Left hindlimb (tissue), 1 donor: ENCODE data around the gene SIGLEC15.
A peak's percentile ranks its signal among the peaks of the same experiment; 100 is the strongest.
"Not testable (repeated sequence)": the region's sequence is repeated elsewhere in the genome, so short reads cannot be mapped to it uniquely, and the experiment has no call there.

Experiments
- DNase-seq: peaks from one replicate; pipeline ENCODE4 v3.0.0-alpha.2; 2018

SIGLEC15 gene

DNA sequence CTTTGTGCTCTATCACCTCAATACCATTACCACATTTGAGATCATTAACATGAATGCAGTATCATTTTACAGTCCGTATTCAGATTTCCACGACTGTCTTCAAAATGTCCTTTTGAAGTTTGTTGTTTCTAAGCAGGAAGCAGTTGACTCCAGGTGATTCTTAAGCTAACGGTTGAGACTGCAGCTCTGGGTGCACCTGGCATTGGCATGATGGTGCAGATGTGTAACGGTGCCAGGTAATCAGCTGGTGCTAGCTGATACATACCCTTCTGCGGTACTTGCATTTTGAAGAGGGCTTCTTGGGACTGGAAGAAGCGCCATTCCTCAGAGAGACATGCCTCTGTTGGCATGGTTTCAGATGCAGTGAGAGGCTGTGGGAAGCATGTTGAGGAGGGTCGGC lies 19.5 kb downstream of the SIGLEC15 start:
- DNase-seq: no peak

DNA sequence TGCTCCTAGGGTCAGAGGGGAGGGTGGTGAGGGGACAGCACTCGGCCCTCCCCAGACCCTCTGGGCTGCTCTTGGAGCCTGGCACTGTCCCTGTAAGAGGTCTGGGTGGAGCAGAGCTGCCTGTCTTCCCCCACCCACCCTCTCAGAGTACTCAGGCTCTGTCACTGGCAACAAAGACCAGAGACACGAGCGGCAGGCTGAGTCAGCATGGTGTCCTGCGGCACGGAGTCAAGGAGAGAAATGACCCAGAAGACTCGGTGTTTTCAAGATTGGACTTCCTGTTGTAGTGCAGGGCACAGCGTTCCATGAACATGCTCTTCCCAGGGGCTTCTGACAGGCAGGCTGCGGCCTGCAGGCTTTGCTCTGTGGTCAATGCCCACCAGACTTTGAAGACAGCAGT lies 19.9 kb downstream of the SIGLEC15 start:
- DNase-seq: no peak

DNA sequence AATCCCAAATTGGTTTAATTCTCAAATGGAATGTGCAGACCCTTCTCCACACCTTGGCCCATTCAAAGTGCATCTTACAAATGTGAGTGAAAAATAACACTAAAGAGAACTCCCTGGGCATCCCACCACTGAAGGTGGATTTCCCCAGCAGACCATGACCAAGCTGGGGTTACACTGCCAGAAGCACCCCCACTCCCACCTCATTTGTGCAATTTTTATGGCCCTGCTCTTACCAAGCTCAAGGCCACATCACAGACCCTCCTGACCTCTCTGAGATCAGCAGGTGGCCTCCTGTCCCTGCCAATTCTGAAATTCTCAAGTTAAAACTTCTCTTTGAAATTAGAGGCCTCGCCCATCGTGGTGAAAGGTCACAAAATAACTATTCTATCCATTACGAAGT lies 21.6 kb downstream of the SIGLEC15 start:
- no peak for DNase-seq

DNA sequence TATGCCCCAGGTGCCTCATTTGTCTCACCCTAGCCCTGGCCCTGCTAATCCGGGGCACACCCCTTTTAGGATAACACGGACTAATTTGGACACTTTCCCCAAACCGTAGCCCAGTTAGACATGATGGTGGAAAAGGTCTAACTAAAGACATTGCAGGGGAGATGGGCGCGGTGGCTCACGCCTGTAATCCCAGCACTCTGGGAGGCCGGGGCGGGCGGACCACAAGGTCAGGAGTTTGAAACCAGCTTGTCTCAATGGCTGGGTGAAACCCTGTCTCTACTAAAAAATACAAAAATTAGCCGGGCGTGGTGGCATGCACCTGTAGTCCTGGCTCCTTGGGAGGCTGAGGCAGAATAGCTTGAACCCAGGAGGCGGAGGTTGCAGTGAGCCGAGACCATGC lies 23.2 kb downstream of the SIGLEC15 start:
- not testable (repeated sequence) for DNase-seq

DNA sequence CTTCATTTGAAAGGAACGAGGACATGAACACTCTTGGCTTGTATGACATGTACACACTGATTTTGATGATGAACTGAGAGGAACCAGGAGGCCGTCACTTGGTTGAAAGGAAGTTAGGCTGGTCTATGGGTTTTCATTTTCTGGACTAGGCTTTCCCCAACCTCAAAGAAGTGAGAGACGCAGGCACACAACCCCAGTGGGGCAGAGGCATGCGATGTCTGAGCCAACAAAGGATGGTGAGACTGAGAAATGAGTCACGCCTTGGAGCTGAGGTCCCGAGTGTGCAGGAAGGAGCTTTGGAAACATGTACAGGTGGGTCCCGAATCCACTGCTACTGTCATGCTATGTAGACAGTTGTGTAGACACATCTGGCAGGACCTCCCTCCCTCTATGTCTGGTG lies 24.1 kb downstream of the SIGLEC15 start:
- no peak for DNase-seq

DNA sequence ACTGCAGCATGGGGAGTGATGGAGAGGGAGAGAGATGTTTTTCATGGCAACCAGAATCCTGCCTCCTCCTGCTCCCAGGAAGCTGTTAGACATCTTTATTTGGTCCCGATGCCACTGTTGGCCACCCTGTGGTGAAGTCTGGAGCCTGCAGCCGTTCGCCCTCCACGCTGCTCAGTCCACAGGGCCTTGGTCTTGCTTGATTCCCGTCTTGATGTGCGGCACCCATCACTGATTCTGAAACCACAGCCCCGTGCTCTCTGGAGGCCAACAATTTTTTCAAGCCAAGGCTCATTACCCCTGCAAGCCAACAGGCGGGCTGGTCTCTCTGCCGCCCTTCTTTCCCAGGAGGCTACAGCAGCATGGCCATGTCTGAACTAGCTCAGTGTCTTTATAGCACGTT lies 24.5 kb downstream of the SIGLEC15 start:
- DNase-seq: no peak

DNA sequence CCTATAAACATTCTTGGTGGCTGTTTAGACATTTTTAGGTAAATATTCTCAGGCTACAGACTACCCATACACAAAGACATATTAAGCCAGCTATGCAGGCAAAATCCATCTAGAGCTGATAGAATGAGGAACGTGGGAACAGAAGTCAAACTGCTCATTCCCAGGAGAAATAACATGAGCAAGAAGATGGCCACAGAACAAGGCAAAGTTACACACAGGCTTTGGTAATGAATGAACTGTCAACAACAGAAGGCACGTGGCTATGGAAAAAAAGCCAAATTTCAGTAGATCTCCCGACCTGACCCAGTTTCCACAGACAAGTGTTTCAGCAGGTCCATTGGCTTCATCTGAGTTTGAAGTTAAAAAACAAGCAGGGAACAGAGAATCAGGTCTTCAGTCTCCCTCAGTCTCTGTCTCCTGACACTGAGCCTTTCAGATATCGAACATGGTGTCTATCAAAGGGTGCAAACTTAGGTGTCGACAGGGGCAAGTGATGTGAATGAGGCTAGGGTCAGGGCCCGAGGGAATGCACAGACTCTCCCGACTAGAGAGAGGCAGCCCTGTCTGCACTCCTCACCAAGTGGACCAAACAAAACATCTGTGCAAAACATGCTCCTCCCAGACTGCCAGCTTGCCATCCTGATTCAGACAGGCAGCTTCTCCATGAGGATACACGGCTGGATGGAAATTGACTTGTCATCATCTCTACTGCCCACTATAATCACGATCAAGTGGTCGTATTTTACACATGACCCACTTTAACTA lies 25.9 kb downstream of the SIGLEC15 start:
- DNase-seq: no peak

DNA sequence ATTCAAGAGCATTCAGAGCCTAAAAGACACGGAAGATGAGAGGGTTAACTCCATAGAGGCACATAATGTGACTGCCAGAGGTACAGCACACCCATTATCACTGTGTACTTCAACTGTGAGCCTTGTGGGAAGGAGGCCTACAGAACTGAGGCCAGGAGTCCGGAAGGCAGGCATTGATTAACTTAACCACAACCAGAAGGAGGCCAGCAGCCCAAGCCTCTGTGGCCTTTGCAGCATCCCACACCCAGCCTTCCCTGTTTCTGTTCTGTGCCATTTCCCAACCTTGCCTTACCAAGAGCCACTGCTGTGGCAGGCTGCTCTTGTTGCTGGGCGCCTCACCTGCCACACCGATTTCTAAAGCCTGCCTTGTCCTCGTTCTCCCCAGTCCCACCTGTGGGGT lies 27.2 kb downstream of the SIGLEC15 start:
- no peak for DNase-seq

DNA sequence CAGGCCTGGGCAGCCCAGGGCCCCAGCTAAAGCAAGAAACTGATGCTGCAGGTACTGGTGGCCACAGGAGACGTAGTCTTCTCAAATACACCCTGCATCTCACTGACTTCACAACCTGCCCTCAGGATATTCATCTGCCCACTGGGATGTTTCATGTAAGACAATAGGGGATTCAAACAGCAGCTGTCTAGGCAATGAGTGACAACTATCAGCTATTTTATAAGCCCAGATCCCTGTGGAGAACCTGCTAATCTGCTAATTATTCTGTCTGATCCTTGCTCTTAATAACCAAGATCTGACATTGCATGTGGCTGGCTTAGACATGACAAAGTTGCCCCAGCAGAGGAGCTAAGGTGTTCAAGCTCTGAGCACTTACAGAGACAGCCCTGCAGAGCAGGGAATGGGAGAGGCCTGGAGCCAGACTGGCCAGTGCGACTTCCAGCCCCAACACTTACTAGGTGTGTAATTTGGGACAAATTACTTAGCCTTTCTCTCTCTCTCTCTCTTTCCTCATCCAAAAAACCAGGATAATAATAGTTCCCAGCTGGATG lies 28.6 kb downstream of the SIGLEC15 start:
- no peak for DNase-seq

DNA sequence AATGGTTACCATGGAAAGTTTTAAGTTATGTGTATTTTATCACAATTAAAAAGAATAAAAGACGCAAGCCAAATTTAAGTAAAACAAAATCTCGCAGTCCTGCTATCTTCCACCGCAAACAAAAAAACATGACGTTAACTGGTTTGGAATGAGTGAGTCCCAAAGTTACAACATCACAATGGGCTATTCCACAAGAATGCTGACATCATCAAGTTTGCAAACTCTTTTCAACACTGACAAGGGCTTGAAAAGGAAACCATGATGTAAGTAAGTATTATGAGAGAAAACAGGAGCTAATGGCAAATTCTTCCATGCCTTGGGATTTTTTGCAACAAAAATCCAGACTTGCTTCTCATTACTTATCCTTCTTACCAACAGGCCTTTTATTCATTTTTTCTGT lies 31.1 kb downstream of the SIGLEC15 start:
- no peak for DNase-seq

DNA sequence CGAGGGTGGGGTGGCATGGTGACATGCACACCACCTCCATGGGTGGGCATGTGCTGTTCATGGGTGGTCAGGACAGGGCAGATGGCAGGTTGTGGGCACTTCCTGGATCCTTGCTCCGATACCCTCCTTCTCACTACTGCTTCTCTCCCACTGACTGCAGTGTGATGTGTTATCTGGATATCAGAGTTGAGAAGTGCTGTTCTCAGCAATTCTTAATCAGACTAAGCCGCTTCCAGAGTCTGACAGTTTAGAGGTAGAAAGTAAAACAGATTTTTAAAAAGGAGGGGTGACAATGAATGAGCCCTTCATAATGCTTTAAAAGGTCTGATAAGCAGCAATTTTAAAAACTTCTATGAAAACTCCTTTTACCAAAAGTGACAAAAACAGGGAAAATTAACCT lies 33.9 kb downstream of the SIGLEC15 start:
- no peak for DNase-seq

DNA sequence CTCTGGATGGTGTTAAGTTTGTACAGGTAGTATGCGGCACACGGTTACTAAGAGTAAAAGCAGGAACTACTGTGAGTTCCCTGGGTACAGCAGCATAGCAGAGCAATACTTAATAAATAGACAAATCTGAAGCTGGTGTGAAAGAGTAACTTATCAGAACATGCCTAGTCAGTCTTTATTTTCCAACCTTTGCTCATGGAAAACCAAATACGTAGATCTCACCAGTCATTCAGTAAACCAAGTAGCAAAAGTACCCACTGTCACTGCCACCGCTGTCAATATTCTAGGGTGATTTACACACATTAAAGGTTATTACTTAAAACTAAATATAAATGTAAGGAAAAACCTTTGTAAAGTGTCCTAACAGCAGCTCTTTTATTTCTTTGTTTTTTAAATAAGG lies 35.0 kb downstream of the SIGLEC15 start:
- DNase-seq: no peak

DNA sequence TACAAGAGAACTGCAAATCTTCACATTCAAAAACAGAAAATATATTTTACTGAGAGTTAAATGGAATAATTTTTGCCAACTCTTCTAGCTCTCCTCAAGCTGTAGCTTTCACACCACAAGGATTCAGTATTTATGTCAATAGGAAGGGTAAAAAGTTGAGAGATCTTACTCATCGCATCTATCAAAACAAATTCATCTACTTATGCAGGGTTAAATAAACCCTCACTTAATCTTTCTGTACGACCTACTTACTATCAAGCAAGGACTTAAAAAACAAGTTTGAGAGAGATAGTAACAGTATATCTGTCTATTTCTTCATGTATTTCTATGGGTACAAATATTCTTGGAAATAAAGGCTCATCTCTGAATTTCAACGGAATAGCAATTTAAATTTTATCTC lies 35.5 kb downstream of the SIGLEC15 start:
- no peak for DNase-seq

DNA sequence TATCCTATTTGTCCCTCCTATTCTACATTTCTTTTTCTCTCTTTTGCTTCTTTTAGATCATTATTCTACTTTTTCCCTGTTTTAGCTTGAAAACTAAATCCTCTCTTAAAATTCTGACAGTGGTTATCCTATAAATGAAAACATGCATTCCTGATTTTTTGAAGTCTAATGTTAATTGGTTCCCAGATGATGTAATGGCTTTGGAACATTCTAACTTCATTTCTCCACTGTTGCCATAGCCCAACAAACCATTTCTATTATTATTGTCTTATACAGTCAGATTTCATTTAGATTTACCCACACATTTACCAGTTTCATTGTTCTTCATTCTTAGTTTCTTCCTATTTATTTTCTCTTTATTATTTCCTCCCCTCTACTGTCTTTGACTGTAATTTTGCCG lies 36.5 kb downstream of the SIGLEC15 start:
- DNase-seq: no peak

DNA sequence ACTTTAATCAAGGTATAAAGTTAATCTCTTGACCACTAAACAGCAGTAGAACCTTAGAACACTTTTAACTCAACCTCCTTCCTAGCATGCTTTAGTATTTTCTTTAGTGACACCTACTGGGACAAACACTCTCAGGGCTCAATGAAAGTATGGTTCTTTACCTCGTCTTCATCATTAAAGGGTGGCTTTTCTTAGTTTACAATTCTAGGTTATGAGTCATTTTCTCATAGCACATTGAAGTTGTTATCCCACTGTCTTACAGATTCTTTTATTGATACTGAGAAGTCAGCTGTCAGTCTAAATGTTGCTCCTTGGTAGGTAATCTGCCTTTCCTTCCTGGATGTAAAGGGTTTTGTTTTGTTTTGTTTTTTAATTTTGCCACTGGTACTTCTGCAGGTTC lies 38.0 kb downstream of the SIGLEC15 start:
- DNase-seq: no peak

DNA sequence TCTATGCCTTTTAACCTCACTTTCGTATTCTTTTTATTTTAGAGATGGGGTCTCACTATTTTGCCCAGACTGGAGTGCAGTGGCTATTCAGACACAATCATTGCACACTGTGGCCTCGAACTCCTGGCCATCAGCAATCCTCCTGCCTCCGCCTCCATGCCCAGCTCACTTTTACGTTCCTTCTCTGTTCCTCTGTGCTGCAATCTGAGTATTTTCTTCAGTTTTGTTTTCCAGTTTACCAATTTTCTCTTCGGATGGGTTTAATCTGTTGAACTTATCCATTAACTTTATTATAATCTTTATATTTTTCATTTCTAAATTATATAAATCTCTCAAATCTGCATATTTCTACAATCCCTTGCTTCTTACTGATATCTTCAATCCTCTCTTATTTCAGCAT lies 38.6 kb downstream of the SIGLEC15 start:
- no peak for DNase-seq

DNA sequence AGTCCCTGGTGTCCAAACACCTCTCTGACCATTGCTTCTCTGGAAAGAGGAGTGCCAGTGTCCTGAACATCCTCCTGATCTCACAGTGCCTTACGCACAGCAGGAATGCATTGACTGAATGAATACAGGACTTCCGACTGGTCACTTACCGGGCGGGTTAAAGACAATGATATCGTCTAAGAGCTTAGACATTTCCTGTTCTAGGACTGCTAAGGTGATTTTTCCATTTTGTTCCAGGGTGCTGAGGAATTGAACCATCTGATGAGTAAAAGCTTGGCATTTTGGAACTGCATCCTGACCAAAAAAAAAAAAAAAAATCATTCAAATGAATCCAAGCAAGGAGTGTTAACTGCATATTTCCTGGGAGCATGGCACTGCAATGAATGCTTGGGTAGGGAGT lies 40.0 kb downstream of the SIGLEC15 start:
- DNase-seq: no peak

DNA sequence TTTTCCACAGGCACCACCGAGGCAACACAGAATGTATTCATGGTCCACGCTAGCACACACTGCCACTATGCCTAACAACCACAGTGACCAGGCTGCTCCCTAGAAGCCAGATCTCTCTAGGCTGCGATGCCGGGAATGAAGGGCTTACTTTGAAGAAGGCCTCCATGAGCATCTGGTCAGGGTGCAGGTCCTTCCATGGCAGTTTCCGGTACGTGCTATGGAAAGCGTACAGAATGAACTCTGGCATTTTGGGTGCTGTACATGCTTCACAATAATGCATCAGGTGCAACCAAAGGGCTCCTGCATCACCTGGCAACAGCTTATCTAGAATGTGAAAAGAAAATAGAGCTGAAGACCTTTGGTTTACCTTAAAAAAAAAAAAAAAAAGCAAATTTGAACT lies 44.9 kb downstream of the SIGLEC15 start:
- DNase-seq: no peak

DNA sequence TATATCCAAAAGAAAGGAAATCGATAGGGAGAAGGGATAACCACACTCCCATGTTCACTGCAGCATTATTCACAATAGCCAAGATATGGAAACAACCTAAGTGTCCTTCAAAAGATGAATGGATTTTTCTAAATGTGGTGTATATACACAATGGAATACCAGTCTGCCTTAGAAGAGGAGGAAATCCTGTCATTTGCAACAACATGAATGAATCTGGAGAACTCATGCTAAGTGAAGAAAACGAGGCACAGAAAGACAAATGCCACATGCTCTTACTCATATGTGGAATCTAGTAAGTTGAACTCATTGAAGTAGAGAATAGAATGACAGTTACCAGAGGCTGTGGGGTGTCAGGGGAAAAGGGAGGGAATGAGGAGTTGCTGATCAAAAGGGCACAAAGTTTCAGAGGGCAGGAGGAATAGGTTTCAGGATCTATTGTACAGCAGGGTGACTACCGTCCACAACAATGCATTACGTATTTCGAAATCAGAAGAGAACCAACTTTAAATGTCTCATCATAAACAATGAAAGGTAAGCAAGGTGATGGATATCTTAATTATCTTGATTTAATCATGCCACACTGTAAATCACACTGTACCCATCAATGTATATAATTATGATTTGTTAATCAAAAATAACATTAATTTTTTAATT lies 46.1 kb downstream of the SIGLEC15 start:
- DNase-seq: no peak

DNA sequence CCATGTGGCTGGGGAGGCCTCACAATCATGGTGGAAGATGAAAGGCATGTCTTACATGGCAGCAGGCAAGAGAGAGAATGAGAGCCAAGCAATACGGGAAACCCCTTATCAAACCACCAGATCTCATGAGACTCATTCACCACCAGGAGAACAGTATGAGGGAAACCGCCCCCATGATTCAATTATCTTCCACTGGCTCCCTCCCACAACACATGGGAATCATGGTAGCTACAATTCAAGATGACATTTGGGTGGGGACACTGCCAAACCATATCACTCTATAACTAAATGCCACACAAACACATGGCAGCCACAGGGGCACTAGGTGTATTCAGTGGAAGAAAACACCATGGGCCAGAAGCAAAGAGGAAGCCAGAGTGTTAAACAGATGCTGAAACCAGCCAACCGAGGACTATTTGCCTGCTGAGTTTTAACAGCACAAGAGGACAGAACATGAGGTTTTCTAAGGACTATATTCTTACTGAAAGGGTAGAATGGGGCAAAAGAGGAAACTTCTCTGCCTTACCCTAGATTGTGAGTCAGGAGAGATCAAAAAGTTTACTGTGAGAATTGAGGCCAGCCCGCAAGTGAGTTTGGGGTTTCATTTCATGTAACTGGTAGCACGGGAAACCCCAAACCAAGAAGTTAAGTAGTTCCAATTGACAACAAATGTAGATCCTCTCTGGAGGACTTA lies 49.2 kb downstream of the SIGLEC15 start:
- no peak for DNase-seq

DNA sequence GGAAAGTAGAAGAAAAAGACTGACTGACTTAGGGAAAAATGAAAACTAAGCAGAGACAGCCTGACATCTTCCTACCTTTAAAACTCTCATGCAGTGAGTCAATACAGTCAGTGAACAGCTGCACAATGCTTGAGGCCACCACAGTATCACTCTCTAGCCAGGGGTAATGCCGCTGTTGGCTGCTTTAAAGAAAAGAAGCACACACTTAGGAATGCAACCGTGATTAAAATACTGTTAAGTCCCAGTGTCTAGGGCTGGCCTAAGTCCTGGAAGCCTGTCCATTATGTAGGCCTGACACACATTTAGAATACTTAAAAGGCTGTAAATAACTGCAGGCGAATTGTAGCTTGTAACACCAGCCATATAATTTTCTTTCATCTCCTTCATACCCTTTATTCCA lies 50.7 kb downstream of the SIGLEC15 start:
- no peak for DNase-seq

DNA sequence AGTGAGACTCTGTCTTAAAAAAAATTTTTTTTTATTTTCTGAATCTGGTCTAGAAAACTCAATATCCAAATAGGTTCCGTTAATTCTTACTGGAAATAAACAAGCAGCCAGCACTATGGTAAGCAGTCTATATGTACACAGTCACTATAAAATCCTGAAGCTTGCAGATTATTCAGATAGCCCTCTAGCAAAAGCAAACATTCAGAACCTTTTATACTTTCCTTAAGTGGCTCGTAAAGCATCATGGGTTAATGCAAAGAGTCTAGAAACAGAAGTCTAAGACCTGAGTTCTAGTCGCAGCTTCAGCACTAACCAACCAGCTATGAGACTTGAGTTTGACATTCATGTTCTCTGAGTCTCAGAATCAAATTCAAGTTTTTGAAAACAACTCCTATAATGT lies 51.9 kb downstream of the SIGLEC15 start:
- DNase-seq: no peak

DNA sequence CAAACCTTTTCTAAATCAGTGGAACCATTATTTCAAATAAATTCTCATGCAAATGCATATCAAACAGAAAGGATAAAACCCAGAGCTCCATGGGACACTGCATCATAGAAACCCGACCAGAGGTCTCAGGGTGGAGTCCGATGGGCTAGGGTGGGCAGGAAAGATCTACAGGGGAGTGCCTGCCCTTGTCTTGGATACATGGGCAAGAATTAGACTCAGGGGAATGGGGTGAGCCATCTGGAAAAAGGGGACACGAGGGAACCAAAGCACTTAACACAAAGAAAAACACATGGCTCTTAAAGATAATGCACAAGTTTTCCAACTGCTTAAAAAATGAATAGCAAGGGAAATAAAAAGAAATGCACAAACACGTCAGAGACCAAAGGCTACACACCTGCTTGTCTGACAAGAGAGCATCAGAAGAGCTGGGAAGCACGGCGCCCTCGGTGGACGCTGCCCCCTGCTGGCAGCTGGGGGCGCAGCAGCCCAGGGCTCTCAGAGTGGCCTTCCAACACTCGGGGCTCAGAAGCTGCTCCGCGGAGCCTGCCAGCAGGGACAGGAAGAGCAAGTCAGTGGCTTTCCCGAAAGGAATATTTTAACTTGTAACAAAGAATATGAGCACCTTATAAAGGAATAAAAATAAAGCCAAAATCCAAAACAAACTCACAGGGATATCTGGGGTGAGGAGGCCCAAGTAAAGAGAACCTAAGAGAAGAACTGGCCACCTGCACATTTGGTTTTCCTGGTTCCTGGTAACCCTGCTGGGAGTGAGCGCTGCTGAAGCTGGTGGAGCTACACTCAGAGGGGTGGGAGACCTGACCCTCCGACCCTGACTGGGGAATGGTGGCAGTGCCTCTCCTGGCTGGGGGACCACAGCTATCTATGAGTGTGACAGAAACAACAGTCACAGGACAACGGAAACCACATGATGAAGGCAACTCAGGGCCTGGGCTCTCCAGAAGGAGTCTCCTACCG lies 54.5 kb downstream of the SIGLEC15 start:
- peak; percentile 76 for DNase-seq
